ENCODE data around the gene SH3D21.

DNA sequence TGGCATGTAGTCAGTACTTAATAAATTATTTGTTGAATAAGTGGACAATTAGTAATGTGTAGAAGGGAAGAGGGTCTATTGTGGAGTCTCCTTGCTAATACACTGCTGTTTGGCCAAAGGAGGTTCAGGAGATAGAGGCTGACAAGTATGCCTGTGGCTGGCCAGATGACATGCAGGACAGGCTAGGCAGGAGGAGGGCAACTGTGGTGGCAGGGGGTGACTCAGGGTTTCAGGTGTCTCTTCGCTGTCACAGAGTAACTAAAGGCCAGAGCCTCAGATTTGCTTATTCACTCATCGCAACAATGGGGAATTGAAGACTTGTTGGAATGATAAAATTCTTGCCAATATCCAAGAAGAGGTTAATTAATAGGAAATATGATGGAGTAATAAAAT, 48.8 kb upstream of the SH3D21 start:
- no peak for TF ChIP-seq CTCF (IDR thresholded peaks at IDR 0.05; ENCODE audit: low read depth, low read length, poor library complexity, severe bottlenecking)
- no peak for TF ChIP-seq EZH2phosphoT487 (IDR thresholded peaks at IDR 0.05; ENCODE audit: borderline replicate concordance, low read length)

Data from DOHH2 (cell line).